NCI-H128 (cell line): ENCODE measurements around the gene ATXN7L1.

ENCODE experiments used
- DNase-seq: peaks from one replicate; lab custom pipeline; 2025; ENCODE audit not compliant: unreplicated experiment; lab: John Stamatoyannopoulos, UW

The ATXN7L1 gene

DNA sequence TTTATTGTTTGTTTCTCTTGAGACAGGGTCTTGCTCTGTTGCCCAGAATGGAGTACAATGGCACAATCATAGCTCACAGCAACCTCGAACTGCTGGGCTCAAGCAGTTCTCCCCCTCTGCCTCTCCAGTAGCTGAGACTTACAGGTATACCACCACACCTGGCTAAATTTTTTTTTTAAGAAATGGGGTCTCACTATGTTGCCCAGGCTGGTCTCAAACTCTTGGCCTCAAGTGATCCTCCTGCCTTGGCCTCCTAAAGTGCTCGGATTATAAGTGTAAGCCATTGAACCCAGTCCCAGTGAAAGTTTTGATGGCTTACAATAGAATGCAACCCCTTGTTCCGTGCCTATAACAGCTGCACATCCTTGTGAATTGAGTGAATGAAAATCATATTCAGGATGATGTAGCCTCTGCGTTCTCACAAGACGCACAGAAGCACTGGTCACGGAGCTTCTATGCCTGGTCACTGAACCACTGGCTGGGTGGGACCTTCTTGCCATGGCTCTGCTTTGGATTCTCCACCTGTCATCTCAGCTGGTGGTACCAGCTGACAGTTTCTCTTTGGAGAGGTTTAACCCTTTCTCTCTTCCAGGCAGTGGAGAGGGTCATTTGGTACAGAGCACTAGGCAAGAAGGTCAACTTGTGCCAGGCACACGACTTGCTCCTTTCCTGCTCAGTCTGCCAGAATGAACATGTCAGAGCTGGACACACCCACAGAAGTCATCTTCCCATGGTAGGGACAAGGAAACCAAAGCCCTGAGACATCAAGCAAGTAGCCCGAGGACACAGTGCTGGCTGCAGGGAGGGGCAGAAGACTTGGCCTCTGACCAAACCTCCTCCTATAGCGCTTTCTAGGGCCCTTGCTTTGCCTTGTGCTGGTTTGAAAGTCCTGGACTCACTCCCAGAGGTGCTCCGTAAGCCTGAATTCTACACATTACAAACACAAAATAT lies 89.6 kb downstream of the ATXN7L1 start:
- DNase-seq, result no peak

DNA sequence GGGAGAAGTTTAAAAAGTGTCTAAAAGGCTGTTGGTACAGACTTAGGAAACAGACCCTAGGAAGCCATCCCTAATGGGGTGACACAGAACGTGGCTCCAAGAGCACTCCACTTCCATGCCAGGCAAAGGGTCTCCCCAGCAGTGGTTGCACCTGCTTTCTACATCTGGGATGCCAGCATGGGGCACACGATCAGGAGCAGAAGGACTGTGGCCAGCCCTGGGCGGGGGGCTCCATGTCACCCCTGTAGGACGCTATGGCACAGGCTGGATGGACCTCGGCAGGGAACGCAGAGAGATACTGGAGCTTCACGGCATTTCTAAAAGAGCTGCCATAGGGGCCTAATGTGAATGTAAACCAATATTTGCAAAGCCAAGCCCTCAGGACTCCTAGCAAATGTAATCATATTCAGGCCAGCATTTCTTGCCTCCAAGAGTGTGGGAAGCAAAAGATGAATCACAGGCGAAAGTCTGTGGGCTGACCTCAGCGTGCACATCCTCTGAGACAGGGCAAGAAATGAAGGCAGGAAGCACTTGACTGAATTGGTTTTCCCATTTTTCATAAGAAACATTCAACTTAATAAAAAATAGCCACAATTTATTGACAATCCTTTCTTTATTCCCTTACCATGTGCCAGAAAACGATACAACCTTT lies 93.9 kb downstream of the ATXN7L1 start:
- DNase-seq, result no peak

DNA sequence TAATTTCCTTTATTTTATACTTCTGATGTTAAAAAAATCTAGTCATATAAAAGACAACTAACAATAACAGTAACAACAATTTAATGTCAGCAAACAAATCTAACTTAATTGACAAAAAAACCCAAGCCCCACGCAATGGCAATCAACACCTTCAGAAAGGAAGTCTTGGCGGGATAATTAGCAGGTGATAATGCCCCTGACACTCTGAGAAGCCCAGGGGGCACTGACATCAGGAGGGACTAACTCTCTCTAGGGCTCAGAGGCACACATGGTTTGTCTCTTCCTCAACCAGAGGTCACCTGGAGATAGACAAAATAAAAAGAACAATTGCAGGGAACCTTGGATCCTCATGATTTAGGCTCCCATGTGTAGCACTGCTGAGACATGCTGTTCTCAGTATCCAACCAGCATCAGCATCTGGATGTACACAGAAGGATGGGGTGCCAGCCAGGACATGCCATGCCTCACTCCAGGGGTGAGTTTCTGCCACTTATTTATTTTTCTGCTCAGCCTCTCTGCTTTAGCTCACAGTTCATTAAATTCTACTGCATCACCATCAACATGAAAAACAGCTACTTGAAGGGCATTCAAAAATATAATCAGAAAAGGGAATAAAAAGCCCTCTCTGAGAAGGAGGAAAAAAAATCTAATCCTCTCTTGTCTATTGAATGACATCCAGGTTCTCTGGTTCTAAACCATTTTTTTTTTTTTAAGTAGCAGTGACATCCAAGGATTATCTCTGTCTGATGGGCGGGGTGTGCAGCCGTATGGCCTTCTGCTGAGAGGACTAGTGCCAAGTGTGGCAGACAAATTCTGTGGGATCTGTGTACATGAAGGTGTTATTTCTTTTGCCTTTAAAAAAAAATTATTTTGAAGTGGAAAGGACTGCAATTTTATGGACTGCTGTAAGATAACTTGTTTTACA lies 96.3 kb downstream of the ATXN7L1 start:
- DNase-seq, result no peak

- no peak for DNase-seq
Observed at GRCh38 chr7:105778956-105779355, 97.4 kb downstream of the ATXN7L1 start.

DNA sequence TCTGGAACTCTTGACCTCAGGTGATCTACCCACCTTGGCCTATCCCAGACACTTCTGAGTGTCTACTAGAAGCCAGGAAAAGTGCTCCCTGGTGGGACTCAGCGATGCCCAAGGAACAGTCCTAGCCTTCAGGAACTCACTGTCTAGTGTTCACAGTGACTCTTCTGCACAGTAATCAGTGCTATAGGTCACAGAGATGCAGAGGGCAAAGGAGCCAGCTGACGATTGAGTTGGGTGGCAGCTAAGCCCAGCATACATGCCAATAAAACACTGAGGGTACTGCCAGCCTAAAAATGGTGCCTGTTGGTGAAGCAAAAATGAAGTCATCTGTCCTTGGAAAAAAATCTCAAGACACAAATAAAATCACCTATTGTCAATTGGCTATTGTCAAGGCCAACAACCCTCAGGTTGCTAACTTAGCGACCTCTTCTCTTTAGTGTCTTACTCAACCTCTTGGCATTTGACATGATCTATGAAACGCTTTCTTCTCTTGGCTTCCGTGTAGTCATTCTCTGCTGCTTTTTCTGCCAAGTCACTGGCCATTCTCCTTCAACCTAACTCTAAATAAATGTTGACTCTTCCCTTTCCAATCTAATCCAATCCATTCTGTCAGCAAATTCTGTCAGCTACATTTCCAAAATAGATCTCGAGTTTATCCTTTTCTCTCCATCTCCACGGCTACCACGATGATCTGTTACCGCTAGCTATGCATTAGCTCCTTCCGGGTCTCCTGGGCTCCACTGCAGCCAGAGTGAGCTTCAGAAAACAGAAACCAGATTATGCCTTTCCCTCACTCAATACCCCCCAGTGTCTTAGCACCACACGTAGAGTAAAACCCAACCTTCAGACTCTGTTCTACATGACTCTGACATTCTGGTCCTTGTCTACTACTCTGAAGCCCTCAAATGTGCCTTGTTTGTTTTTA lies 99.2 kb downstream of the ATXN7L1 start:
- no peak for DNase-seq

DNA sequence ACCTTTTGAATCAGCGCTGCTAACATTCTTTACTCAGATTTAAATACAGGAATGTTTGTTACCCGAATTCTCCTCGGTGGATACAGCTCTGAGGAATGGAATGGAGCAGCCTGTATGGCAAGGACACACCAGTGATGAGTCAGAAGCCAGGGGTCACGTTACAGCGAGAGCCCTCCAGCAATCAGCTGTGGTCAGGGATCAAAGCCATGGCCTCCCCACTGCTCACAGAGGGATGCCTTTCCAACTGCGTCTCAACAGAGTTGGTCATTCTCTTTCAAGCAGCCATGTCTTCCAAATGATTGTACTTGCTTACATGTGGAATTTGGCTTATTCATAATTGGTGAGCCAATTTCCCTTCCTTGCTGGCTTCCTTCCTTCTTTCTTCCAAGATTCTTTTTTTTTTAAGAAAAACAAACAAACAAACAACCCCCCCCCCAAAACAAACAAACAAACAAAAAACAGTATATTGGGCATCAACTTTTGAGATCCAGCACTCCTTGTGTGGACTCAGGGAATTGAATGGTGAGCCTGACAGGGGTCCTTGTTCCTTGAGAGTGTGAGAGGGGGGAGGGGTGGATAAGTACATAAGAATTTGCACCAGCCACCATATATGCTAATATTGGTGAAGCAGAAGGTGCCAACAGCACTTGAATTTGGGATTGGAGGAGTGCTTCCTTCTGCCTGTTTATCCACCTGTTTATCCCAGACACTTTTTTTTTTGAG lies 100.2 kb downstream of the ATXN7L1 start:
- DNase-seq, result no peak

DNA sequence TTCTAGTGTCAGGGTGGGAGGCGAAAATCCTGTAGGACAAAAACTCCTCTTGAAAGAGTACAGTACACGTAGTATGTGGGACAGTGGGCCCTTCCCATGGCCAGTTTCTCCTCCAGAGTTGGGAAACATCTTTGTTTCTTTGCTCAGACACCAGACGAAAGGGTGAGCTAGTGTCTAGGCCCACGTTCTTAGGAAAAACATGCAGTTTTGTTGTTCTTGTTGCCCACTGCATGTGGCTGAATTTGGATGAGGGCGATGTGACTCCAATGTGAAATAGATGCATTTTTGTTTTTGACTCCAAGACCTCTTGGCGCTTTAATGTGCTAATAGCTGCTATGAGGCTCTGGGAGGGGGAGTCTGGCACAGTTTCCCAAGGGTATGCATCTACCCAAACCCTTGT lies 100.8 kb downstream of the ATXN7L1 start:
- no peak for DNase-seq

DNA sequence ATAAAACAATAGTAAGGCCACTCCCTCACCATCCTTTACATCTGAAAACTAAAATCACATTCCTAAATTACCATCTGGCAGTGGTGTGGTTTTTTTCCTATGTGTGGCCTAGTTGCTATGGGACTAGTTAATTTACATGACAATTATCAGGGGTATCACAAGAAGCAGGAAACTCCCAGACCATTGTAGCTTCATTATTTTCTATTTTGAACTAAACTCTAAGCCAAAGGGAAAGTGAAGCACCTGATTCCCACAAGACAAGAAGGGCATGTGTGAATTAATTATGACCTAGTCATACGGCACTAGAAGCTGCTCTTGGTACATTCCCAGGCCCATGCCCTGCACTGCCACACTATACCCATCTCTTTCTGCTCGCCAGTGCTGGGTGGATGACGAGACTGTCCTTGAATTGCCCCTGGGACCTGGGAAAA lies 103.4 kb downstream of the ATXN7L1 start:
- no peak for DNase-seq

DNA sequence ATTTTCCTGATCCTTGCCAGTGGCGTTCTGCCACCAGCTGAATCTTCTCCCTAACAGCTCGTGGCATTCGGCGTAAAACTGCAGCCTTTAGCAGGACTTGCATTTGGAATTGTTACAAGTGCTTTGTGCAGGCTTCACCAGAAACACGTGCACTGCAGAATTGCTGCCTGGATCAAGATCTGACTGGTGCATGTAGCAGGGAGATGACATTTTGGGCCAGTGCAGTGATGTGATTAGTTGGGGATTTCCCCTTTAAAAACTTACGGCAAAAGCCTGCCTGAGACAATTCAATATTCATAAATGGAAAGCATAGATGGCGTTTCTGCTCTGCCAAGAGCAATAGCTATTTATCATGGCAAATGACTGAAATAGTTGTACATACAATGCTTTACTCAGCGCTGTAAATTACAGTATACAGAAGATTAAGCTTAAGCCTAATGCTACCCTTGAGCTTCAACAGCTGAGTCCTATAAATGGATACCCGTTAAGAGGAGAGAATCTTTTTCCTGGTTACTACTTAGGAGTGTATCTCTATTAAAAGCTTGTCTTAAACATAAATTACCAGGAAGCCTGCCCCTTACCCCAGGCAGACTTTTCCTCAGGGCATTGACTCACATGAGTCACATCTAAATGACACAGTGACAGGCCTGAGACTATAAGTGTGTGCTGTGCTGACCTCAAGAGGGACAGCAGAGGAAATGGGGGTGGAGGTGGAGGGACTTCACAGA lies 106.3 kb downstream of the ATXN7L1 start:
- no peak for DNase-seq

- DNase-seq, result no peak
Observed at GRCh38 chr7:105768898-105769507, 107.4 kb downstream of the ATXN7L1 start.

DNA sequence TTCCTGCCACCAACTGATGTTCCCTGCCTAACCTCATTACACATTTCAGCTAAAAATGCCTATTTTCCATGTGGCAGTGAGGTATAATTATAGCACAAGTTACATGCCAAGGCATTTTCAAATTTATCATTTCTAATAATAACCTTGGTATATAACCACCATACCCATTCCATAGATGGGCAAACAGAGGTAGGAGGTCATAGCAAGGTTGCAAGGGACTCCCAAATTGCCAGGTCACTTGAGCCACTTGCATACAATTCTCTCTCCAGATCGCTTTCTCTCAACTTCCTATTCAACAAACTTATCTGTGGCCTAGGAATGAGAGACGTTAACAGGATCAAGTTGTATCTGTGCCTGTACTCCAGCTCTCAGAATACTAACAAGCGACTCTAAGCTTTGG lies 108.3 kb downstream of the ATXN7L1 start:
- DNase-seq, result no peak

DNA sequence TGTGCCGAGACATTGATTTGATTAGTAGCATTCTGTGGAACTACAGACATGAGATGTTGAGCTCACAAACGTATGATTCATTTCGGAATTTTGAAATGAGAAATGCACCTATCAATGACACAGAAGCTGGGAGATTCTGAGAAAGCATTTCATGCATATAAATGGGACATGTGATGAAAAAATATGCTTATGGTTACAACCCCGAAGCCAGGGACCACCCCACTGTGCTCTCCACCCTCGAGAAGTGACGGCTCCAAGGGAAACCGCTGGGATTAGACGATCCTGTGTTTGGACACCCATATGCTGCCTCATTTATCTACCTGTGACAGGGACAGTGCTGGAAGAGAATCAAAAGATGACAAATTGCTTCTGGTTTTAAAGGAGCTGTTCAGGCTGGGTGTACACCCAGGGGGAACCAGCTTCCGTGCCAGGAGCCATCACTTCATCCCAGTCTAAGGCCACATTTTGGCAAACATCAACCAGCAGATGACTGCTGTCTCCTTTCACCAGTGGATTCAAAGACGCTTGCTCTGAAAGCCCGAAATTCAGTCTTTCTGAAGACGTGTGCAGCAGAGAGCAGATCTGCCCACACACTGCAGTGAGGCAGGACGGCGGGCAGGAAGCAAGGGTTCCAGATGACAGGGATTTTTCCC lies 109.9 kb downstream of the ATXN7L1 start:
- DNase-seq, result no peak

- no peak for DNase-seq
Observed at GRCh38 chr7:105765846-105766245, 110.6 kb downstream of the ATXN7L1 start.

GRCh38 chr7:105764506-105764905 lies 111.9 kb downstream of the ATXN7L1 start:
- DNase-seq, result no peak

GRCh38 chr7:105760551-105761447 lies 115.6 kb downstream of the ATXN7L1 start:
- no peak for DNase-seq

- DNase-seq, result no peak
Observed at GRCh38 chr7:105759670-105760550, 116.5 kb downstream of the ATXN7L1 start.
